Neural progenitor cell (in vitro differentiated cells): ENCODE data around the gene GPD1L.

ENCODE experiments used
- CTCF ChIP-seq: fragments of 200-600 bp; sonication (generic); IDR thresholded peaks from 2 replicates; pipeline ENCODE4 v1.5.1; 2017; ENCODE audit warnings: antibody characterized with exemption, mild to moderate bottlenecking
- EZH2 ChIP-seq: fragments of 200-600 bp; sonication (generic); IDR thresholded peaks from 2 replicates; pipeline ENCODE4 v1.6.1; 2017; ENCODE audit warnings: antibody characterized with exemption, mild to moderate bottlenecking, moderate library complexity

- TF ChIP-seq CTCF (no peak), EZH2 (no peak)
Measured at GRCh38 chr3:32113981-32114545, 7.6 kb downstream of the GPD1L start.
